Measurements from ENCODE around the gene RNPC3.

DNA sequence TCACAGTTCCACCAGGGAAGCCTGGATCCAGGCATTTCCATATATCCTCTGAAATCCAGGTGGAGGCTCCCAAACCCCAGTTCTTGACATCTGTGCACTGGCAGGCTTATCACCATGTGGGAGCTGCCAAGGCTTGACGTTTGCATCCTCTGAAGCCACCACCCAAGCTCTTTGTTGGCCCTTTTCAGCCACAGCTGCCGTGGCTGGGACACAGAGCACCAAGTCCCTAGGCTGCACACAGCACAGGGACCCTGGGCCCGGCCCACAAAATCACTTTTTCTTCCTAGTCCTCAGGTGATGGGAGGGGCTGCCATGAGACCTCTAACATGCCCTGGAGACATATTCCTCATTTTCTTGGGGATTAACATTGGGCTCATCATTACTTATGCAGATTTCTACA is 22.3 kb downstream of the RNPC3 start:
- TF ChIP-seq GATA2 (IDR thresholded peaks at IDR 0.05; ENCODE audit: low read depth, low read length) (no peak), GATA3 (IDR thresholded peaks at IDR 0.05; ENCODE audit: low read depth, low read length) (no peak)

Data from SH-SY5Y (cell line).